ENCODE results near the gene STX18. TPM values are rescaled to one million over a fixed set of nuclear protein-coding genes. Genes with fewer than 3 reads are reported as not detected.
"Not testable (repeated sequence)": the region's sequence is repeated elsewhere in the genome, so short reads cannot be mapped to it uniquely, and the experiment has no call there.

STX18 gene
- total and polyA plus RNA-seq, 2 donors (not counting 1 experiment from before 2014, with no cell fraction given): 27.4 to 28.2 TPM

DNA sequence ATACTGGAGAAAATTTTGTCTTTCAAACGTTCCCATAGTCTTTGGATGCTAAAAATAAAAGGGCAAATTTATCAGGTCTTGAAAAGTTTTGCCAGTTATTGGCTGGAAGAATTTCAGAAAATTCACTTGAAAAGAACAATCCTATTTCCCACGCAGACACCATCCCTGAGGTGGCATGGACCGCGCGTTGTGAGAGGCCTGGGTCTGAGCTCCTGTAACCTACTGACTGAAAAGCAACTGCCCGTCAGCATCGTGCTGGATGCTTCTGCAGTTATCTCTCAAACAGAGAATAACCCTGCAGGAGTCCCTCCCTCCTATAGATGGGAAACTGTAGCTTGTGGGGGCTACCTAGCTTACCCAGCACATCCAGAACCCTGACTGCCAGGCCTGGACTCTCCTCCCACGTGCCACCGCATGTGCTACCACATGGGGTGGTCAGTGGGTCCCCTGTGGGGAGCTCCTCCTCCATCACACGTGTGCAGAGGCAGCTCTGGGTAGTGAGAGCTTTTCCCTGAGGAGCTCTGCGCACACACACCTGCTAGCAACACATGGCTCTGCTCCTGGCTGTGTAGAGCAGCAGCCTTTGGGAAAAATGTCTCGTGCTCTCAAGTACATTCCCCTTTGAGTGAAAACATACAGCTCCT lies 118.9 kb downstream of the STX18 start:
- no peaks in the 10 kb centered on the region for H3K79me2 ChIP-seq (ENCODE audit: control insufficient read depth, insufficient read depth, low read length)
- no peak overlapping the region for H3K4me3 ChIP-seq (replicated peaks in 1 of 4; ENCODE audit: control extremely low read depth in 1 of 4, insufficient read depth in 1 of 4, low read depth in 3 of 4, low read length in 4 of 4)
- no peak overlapping the region for H3K27ac ChIP-seq (ENCODE audit: insufficient read depth, low read length)
- TF ChIP-seq EZH2 (IDR thresholded peaks at IDR 0.05; ENCODE audit: low read length, missing control alignments): no peak
- TF ChIP-seq, protein P1, sequence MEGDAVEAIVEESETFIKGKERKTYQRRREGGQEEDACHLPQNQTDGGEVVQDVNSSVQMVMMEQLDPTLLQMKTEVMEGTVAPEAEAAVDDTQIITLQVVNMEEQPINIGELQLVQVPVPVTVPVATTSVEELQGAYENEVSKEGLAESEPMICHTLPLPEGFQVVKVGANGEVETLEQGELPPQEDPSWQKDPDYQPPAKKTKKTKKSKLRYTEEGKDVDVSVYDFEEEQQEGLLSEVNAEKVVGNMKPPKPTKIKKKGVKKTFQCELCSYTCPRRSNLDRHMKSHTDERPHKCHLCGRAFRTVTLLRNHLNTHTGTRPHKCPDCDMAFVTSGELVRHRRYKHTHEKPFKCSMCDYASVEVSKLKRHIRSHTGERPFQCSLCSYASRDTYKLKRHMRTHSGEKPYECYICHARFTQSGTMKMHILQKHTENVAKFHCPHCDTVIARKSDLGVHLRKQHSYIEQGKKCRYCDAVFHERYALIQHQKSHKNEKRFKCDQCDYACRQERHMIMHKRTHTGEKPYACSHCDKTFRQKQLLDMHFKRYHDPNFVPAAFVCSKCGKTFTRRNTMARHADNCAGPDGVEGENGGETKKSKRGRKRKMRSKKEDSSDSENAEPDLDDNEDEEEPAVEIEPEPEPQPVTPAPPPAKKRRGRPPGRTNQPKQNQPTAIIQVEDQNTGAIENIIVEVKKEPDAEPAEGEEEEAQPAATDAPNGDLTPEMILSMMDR (conservative IDR thresholded peaks at IDR 0.05 in 1 of 2, IDR thresholded peaks at IDR 0.05 in 1 of 2; ENCODE audit: low read depth in 1 of 2, low read length in 2 of 2): no peak
- no peaks in the 10 kb centered on the region for H3K27me3 ChIP-seq (ENCODE audit: control insufficient read depth, insufficient read depth, low read length)
- peaks cover 8% of the 10 kb centered on the region for H3K36me3 ChIP-seq (ENCODE audit: control insufficient read depth, insufficient read depth, low read length)
- no peak for DNase-seq (ENCODE audit: low read depth in 2 of 2)
- no peaks in the 10 kb centered on the region for H3K4me1 ChIP-seq (ENCODE audit: control insufficient read depth, extremely low read depth, insufficient read depth, low read length)
- H3K4me2 ChIP-seq (ENCODE audit: extremely low read depth, insufficient read depth, low read length): no peak overlapping the region
- H3K9me3 ChIP-seq (ENCODE audit: control insufficient read depth, insufficient read depth, low read depth, low read length): no peaks in the 10 kb centered on the region
- H2AFZ ChIP-seq (ENCODE audit: low read length): no peak overlapping the region
- H4K20me1 ChIP-seq (ENCODE audit: control insufficient read depth, extremely low read depth, insufficient read depth, low read length): no peaks in the 10 kb centered on the region
- H3K9ac ChIP-seq (ENCODE audit: insufficient read depth, low read length): no peak overlapping the region

DNA sequence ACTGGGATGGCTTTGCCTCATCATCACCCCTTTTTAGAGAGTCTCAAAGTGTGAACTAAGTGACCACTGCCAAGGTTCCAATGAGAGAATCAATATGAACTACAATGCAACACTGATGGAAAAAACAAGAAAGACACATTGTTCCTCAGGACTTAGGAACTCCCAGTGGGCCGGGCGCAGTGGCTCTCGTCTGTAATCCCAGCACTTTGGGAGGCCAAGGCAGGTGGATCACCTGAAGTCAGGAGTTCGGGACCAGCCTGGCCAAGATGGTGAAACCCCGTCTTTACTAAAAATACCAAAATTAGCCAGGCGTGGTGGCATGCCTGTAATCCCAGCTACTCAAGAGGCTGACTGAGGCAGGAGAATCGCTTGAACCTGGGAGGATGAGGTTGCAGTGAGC lies 119.7 kb downstream of the STX18 start:
- H3K9ac ChIP-seq (ENCODE audit: insufficient read depth, low read length); H3K79me2 ChIP-seq (ENCODE audit: control insufficient read depth, insufficient read depth, low read length); H2AFZ ChIP-seq (ENCODE audit: low read length); DNase-seq (ENCODE audit: low read depth in 2 of 2); H3K36me3 ChIP-seq (ENCODE audit: control insufficient read depth, insufficient read depth, low read length); H3K27ac ChIP-seq (ENCODE audit: insufficient read depth, low read length); H3K4me3 ChIP-seq (replicated peaks in 1 of 4; ENCODE audit: control extremely low read depth in 1 of 4, insufficient read depth in 1 of 4, low read depth in 3 of 4, low read length in 4 of 4); H4K20me1 ChIP-seq (ENCODE audit: control insufficient read depth, extremely low read depth, insufficient read depth, low read length); H3K4me1 ChIP-seq (ENCODE audit: control insufficient read depth, extremely low read depth, insufficient read depth, low read length); H3K27me3 ChIP-seq (ENCODE audit: control insufficient read depth, insufficient read depth, low read length); H3K4me2 ChIP-seq (ENCODE audit: extremely low read depth, insufficient read depth, low read length); H3K9me3 ChIP-seq (ENCODE audit: control insufficient read depth, insufficient read depth, low read depth, low read length): not testable (repeated sequence)

DNA sequence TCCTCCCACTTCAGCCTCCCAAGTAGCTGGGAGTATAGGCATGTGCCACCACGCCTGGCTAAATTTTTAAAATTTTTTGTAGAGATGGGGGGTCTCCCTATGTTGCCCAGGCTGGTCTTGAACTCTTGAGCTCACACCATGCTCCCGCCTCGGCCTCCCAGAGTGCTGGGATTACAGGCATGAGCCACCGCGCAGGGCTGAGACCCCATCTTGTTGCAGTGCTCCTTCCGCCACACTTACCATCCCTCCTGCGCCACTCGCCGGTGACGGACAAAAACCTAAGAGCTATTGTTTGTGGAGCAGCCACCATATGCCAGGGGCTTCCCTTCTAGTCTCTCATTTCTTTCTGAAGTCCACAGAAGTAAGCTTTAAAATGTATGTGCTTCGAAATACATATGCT lies 120.5 kb downstream of the STX18 start:
- TF ChIP-seq, protein P1 (conservative IDR thresholded peaks at IDR 0.05 in 1 of 2, IDR thresholded peaks at IDR 0.05 in 1 of 2; ENCODE audit: low read depth in 1 of 2, low read length in 2 of 2): no peak
- TF ChIP-seq EZH2 (IDR thresholded peaks at IDR 0.05; ENCODE audit: low read length, missing control alignments): no peak
- Histone ChIP-seq H2AFZ (ENCODE audit: low read length) (no peak overlapping the region), H3K9me3 (ENCODE audit: control insufficient read depth, insufficient read depth, low read depth, low read length) (no peaks in the 10 kb centered on the region), H3K36me3 (ENCODE audit: control insufficient read depth, insufficient read depth, low read length) (peaks cover 8% of the 10 kb centered on the region), H3K4me1 (ENCODE audit: control insufficient read depth, extremely low read depth, insufficient read depth, low read length) (no peaks in the 10 kb centered on the region), H4K20me1 (ENCODE audit: control insufficient read depth, extremely low read depth, insufficient read depth, low read length) (no peaks in the 10 kb centered on the region), H3K27ac (ENCODE audit: insufficient read depth, low read length) (no peak overlapping the region), H3K79me2 (ENCODE audit: control insufficient read depth, insufficient read depth, low read length) (no peaks in the 10 kb centered on the region), H3K4me2 (ENCODE audit: extremely low read depth, insufficient read depth, low read length) (no peak overlapping the region), H3K9ac (ENCODE audit: insufficient read depth, low read length) (no peak overlapping the region), H3K27me3 (ENCODE audit: control insufficient read depth, insufficient read depth, low read length) (no peaks in the 10 kb centered on the region), H3K4me3 (replicated peaks in 1 of 4; ENCODE audit: control extremely low read depth in 1 of 4, insufficient read depth in 1 of 4, low read depth in 3 of 4, low read length in 4 of 4) (no peak overlapping the region)
- no peak for DNase-seq (ENCODE audit: low read depth in 2 of 2)
